Fibroblast of mammary gland (primary cell): ENCODE measurements around the gene TMEM80.

ENCODE experiments used
- DNase-seq: peaks from one replicate; pipeline ENCODE4 v3.0.0-alpha.2; 2010; ENCODE audit warnings: low read depth
- H3K4me3 ChIP-seq: 2 replicates; pipeline ENCODE4 v1.5.1; 2011; ENCODE audit warnings: low read depth, mild to moderate bottlenecking, low read length, moderate library complexity; ENCODE audit not compliant: control insufficient read depth
- TF ChIP-seq, protein P1 (sequence below): conservative IDR thresholded peaks from 2 replicates; pipeline ENCODE4 v1.5.1; 2011; ENCODE audit warnings: low read depth, low read length, inconsistent platforms; ENCODE audit not compliant: control insufficient read depth, insufficient read depth

The TMEM80 gene

DNA sequence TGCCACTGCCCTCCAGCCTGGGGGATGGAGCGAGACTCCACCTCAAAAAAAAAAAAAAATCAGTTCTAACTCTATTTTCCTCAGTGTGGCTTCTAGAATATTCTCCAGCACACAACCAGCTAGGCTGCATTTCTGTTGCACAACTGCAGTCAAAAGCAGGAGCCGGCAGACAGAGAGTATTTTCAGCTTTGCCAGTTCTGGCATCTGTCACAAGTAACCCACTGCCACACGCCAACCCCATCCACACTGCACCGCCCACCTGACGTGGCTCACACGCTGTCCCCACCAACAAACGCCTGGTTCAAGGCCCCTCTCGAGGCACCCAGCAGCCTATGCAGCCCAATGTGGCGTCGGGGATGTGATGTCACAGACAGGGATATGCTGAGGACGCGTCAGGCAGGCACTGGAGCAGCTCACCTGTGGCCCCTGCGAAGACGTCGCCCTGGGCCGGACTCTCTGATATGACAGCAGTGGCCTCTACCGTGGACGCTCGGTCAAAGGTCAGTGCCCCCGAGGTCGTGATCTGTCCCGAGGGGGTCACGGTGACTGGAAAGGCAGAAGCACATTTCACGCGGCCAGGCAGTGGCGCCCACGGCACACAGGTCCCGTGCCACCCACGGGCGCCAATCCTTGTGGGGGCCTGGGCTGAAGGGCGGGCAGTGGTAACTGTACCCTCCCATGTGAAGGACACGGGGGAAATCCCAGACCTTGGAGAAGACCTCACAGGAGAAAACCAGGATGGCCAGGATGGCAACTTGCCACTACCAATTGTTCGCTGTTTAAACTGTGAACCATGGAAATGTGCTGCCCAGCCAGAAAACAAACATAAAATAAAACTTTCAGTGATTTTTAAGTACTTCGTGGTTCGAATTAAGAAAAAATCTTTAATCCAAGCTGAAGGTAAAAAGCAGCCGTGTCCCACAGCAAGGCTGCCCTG, 16.1 kb upstream of the TMEM80 start:
- no peak overlapping the region for H3K4me3 ChIP-seq
- TF ChIP-seq, protein P1, sequence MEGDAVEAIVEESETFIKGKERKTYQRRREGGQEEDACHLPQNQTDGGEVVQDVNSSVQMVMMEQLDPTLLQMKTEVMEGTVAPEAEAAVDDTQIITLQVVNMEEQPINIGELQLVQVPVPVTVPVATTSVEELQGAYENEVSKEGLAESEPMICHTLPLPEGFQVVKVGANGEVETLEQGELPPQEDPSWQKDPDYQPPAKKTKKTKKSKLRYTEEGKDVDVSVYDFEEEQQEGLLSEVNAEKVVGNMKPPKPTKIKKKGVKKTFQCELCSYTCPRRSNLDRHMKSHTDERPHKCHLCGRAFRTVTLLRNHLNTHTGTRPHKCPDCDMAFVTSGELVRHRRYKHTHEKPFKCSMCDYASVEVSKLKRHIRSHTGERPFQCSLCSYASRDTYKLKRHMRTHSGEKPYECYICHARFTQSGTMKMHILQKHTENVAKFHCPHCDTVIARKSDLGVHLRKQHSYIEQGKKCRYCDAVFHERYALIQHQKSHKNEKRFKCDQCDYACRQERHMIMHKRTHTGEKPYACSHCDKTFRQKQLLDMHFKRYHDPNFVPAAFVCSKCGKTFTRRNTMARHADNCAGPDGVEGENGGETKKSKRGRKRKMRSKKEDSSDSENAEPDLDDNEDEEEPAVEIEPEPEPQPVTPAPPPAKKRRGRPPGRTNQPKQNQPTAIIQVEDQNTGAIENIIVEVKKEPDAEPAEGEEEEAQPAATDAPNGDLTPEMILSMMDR = no peak
- DNase-seq = no peak

GRCh38 chr11:680476-680875, 15.1 kb upstream of the TMEM80 start:
- H3K4me3 ChIP-seq = no peak overlapping the region
- DNase-seq = no peak
- TF ChIP-seq, protein P1 = no peak

- no peak overlapping the region for H3K4me3 ChIP-seq
- TF ChIP-seq, protein P1 = no peak
- DNase-seq = no peak
Observed at GRCh38 chr11:680970-681369, 14.6 kb upstream of the TMEM80 start.

GRCh38 chr11:686451-687243, 9.0 kb upstream of the TMEM80 start:
- TF ChIP-seq, protein P1 = no peak
- no peak overlapping the region for H3K4me3 ChIP-seq
- DNase-seq = no peak

DNA sequence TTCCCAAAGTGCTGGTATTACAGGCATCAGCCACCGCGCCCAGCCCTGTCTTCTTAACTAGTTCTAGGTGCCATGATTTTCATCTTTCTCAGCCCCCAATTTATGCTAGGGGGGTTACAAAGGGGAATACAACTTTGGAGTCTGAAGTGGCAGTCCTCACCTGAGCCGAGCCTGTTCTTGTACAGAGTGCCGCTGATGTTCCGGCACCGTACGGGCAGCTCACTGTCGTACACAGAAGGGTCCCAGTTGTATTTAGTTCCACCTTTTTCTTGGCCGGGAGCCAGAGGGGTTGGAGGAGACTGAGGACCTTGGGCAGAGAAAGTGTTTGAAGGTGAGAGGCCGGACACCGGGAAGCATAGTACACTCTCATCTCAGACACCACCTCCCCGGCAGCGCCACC, 7.9 kb upstream of the TMEM80 start:
- no peak for DNase-seq
- H3K4me3 ChIP-seq = no peak overlapping the region
- TF ChIP-seq, protein P1 = no peak

GRCh38 chr11:688681-689080, 6.9 kb upstream of the TMEM80 start:
- TF ChIP-seq, protein P1 = no peak
- H3K4me3 ChIP-seq = no peak overlapping the region
- DNase-seq = no peak
